ENCODE data around the gene CATSPERZ.

CATSPERZ gene

DNA sequence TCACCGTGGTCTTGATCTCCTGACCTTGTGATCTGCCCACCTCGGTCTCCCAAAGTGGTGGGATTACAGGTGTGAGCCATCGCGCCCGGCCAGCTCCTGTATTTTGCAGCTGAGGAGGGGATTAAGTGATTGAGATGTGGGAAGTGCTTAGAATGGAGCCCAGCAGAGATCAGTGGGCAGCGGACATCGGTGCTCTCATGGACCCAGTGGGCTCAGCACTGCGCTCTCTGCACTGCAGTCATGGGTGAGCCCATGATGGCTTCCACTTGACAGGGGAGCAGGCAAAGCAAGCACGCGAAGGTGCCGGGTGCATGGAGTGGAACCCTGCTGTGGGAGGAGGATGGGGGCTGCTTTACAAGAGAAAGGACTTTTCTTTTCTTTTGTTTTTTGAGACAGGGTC is 30.7 kb downstream of the CATSPERZ start:
- Mint-ChIP-seq H3K4me3 (no peak overlapping the region), H3K4me1 (ENCODE audit: low read depth) (peaks cover 12% of the 10 kb centered on the region), H3K27ac (no peak overlapping the region), H3K9me3 (ENCODE audit: low read depth) (no peaks in the 10 kb centered on the region), H3K27me3 (no peaks in the 10 kb centered on the region), H3K36me3 (peaks cover 2% of the 10 kb centered on the region)

DNA sequence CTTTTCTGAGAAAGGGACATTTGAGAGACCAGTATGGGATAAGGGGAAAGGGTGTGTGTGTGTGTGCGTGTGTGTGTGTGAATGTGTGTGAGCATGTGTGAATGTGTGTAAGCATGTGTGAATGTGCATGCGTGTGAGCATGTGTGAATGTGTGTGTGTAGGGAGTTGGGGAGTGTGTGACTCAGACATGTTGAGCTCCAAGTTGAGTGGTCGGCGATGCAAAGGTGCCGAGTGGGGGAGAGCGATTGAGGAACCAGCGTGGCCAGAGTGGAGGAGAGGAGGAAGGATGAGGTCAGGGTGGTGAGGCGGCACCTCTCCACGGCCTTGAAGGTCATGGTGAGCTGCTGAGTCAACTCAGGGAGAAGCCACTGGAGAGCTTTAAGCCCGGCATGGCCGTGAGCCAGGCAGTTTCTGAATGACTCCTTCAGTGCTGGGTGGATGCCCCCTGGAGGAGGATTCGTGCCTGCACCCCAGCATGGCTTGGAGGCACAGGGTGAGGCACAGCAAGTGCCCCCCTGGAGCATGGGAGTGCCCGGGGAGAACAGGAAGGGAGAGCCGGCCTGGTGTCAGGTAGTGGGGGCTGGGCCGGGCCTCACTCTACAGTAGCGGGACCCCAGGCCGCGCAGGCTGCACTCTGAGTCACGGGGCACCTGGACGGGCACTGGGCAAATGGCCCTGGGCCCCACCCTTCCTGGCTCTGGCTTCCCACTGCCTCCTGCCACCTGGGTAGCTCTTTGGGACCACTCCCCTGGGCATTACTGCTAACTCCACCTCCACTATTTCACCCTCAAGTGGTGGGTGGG is 31.6 kb downstream of the CATSPERZ start:
- H3K36me3 Mint-ChIP-seq: peaks cover 2% of the 10 kb centered on the region
- H3K27ac Mint-ChIP-seq: peak overlapping the region; percentile 73
- H3K27me3 Mint-ChIP-seq: no peaks in the 10 kb centered on the region
- H3K4me3 Mint-ChIP-seq: peak overlapping the region; percentile 56
- H3K9me3 Mint-ChIP-seq (ENCODE audit: low read depth): no peaks in the 10 kb centered on the region
- peaks cover 12% of the 10 kb centered on the region for H3K4me1 Mint-ChIP-seq (ENCODE audit: low read depth)

DNA sequence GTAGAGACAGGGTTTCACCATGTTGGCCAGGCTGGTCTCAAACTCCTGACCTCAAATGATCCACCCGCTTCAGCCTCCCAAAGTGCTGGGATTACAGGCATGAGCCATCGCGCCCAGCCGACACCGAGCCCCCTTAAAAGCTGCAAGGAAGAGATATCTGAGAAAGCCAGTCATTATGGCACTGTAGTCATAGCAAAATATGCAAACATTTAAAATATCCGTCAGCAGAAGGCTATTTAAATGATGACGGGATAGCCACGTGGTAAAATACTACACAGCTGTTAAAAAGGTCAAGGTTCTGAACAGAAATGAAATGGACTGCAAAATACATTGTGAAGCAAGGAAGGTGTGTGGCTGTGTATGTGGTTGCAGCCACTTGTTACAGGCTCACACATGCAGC is 33.4 kb downstream of the CATSPERZ start:
- H3K36me3 Mint-ChIP-seq: no peaks in the 10 kb centered on the region
- no peak overlapping the region for H3K27ac Mint-ChIP-seq
- no peaks in the 10 kb centered on the region for H3K9me3 Mint-ChIP-seq (ENCODE audit: low read depth)
- H3K27me3 Mint-ChIP-seq: no peaks in the 10 kb centered on the region
- no peak overlapping the region for H3K4me3 Mint-ChIP-seq
- H3K4me1 Mint-ChIP-seq (ENCODE audit: low read depth): peaks cover 22% of the 10 kb centered on the region

DNA sequence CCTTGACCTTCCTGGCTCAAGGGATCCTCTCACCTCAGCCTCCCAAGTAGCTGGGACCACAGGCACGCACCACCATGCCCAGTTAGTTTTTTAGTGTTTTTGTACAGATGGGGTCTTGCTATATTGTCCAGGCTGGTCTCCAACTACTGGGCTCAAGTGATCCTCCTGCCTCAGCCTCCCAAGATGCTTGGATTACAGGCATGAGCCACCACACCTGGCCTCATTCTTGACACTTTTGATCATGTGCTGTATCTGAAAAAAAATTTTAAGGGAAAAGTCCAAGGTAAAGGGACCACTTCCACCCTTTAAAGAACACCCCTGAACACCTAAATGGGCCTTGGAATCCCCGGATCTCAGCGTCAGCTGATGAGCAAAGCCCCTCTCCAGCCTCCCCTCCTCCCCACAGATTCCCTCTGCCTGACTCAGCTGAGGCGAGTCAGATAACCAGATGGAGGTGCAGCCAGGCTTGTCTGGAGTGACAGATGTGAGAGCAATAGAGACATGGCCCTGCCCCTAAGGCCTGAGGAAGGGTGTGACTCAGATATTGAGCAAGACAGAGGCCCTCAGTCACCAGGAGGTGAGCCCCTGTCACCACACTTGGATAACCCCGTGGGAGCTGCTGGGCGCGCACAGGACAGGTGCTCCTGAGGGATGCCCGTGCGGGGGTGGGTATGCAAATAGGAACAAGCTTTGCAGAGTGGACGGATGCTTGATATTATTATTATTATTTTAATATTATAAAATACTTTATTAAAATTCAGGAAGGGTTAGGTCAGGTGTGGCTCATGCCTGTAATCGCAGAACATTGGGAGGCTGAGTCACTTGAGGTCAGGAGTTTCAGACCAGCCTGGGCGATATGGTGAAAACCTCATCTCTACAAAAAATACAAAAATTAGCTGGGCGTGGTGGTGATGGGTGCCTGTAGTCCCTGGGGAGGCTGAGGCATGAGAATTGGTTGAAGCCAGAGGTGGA is 34.9 kb downstream of the CATSPERZ start:
- Mint-ChIP-seq H3K9me3 (ENCODE audit: low read depth) (no peaks in the 10 kb centered on the region), H3K4me1 (ENCODE audit: low read depth) (peaks cover 32% of the 10 kb centered on the region), H3K27me3 (no peaks in the 10 kb centered on the region), H3K4me3 (no peak overlapping the region), H3K27ac (no peak overlapping the region), H3K36me3 (no peaks in the 10 kb centered on the region)

DNA sequence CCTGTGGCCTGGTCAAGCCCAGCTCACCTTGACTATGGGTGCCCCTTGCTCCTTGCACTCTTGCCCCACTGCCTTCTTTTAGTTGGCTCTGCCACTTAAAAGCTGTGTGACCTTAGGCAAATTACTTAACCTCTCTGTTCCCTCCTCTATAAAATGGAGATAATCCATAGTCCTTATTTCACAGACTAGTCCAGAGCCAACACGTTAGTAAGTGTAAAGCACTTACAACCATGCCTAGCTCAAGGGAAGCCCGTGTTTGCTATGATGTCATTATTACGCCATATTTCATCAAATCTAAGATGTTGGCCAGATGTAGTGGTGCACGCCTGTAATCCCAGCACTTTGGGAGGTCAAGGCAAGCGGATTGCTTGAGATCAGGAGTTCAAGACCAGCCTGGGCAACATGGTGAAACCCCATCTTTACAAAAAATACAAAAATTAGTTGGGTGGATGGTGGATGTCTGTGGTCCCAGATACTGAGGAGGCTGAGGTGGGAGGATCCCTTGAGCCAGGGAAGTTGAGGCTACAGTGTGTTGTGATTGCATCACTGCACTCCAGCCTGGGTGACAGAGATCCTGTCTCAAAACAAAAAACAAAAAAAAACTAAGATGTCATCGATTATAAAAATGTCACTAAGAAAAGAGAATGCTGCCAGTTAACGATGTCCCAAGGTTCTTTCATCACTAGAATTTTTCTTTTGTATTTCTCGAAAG is 37.5 kb downstream of the CATSPERZ start:
- Mint-ChIP-seq H3K4me1 (ENCODE audit: low read depth) (peaks cover 39% of the 10 kb centered on the region), H3K4me3 (peak overlapping the region; percentile 23), H3K36me3 (no peaks in the 10 kb centered on the region), H3K9me3 (ENCODE audit: low read depth) (no peaks in the 10 kb centered on the region), H3K27ac (peak overlapping the region; percentile 68), H3K27me3 (no peaks in the 10 kb centered on the region)

DNA sequence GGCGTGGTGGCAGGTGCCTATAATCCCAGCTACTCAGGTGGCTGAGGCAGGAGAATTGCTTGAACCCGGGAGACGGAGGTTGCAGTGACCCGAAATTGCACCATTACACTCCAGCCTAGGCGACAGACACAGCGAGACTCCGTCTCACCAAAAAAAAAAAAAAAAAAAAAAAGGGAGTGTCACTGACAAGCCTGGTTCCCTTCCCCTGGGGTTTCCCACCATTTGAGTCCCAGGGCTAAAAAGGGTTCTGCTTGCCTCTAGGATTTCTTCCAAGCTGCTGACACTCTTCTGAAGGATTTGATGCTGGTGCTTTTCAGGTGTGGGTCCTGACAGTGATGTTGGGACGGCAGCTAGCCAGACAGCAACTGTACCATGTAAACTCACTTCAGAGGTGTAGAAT is 38.6 kb downstream of the CATSPERZ start:
- Mint-ChIP-seq H3K9me3 (ENCODE audit: low read depth) (no peaks in the 10 kb centered on the region), H3K36me3 (no peaks in the 10 kb centered on the region), H3K4me1 (ENCODE audit: low read depth) (peaks cover 39% of the 10 kb centered on the region), H3K27me3 (no peaks in the 10 kb centered on the region), H3K4me3 (peak overlapping the region; percentile 92), H3K27ac (peak overlapping the region; percentile 91)

DNA sequence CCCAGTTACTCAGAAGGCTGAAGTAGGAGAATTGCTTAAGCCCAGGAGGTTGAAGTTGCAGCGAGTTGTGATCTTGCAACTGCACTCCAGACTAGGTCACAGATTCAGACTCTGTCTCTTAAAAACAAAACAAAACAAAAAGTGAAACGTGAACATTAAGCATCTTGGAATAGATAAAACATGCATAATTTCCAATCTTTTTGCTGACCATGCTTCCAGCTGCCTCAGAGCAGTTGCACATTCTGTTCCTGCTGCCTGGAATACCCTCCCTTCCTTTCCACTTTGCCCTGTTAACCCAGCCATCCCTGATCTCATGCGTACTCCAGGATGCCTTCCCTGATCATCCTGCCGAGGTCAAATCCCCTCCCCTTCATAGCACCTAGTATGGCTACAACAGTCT is 39.1 kb downstream of the CATSPERZ start:
- H3K9me3 Mint-ChIP-seq (ENCODE audit: low read depth): no peaks in the 10 kb centered on the region
- peaks cover 39% of the 10 kb centered on the region for H3K4me1 Mint-ChIP-seq (ENCODE audit: low read depth)
- H3K4me3 Mint-ChIP-seq: peak overlapping the region; percentile 92
- H3K27me3 Mint-ChIP-seq: no peaks in the 10 kb centered on the region
- no peaks in the 10 kb centered on the region for H3K36me3 Mint-ChIP-seq
- H3K27ac Mint-ChIP-seq: peak overlapping the region; percentile 91

DNA sequence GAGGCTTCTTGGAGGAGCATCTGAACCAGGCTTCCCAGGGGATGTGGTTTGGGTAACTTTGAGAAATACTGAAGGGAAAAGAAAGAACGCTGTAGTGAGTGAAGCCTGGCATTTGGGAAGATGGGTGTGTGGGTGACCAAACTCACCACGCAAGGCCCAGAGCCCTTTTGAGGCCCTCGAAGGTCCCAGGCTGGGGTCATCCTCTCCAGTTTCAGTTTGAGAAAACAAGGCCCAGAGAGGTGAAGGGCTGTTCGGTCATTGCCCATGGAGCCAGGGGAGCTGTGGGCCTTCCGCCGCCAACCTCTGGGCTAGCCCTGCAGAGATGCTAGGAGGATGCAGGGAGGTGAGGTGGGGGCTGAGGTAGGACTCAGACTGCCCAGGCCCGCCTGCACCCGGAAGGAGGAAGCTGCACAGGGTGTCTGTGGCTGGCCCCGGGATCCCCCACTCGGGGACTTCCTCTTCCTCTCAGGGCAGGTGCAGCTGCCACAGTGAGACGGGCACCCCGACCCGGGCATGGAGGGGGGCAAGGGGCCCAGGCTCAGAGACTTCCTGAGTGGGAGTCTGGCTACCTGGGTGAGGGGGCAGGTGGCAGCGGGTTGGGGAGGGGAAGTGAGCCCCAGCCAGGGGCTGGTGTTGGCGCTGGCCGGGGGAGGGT is 39.7 kb downstream of the CATSPERZ start, which contains the start of gene CCDC88B:
CCDC88B (plus strand) TSS at position 451 of the 655 bp plus-strand sequence; CDS start at position 514, 63 bp downstream.
- Mint-ChIP-seq H3K27ac (peak within 1 kb of the TSS; percentile 91), H3K4me3 (peak within 1 kb of the TSS; percentile 92), H3K36me3 (no peaks in the 10 kb centered on the region), H3K9me3 (ENCODE audit: low read depth) (no peaks in the 10 kb centered on the region), H3K4me1 (ENCODE audit: low read depth) (peaks cover 39% of the 10 kb centered on the region), H3K27me3 (no peaks in the 10 kb centered on the region)

DNA sequence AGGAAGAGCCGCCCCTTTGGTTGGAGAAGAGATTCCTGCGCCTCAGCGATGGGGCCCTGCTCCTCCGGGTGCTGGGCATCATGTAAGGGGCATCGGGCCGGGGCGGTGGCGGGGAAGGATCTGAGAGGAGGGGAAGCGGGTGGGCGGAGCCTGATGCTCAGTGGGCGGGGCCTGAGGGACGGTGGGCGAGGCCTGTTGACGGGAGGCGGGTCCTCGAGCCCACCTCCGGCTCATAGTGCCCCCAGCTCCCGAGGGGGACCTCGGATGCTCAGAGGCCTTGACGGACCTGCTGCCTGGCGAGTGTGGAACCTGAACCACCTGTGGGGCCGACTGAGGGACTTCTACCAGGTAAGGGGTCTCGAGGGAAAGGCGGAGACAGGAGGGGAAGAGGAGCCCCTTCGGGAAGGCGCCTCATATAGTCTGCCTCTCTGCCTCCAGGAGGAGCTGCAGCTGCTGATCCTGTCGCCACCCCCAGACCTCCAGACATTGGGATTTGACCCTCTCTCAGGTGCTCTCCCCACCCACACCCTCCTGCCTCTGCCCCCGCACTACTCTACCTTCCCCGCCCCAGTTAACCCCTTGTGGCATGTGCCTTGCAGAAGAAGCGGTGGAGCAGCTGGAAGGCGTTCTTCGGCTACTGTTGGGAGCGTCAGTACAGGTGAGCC is 40.6 kb downstream of the CATSPERZ start:
- Mint-ChIP-seq H3K4me1 (ENCODE audit: low read depth) (peaks cover 38% of the 10 kb centered on the region), H3K9me3 (ENCODE audit: low read depth) (no peaks in the 10 kb centered on the region), H3K27me3 (no peaks in the 10 kb centered on the region)

DNA sequence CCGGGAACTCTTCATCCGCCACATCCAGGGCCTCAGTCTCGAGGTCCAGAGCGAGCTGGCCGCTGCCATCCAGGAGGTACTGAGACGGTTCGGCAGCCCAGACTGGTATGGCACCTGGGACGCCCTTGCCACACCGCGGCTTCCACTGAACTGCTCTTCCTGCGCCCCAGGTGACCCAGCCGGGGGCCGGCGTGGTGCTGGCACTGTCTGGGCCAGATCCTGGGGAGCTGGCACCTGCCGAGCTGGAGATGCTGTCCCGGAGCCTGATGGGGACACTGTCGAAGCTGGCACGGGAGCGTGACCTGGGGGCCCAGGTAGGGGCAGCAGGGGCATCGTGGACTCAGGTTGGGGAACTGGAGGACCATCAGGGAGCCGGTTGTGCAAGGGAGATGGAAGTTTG is 41.3 kb downstream of the CATSPERZ start:
- Mint-ChIP-seq H3K36me3 (peaks cover 3% of the 10 kb centered on the region), H3K9me3 (ENCODE audit: low read depth) (no peaks in the 10 kb centered on the region), H3K27me3 (no peaks in the 10 kb centered on the region), H3K4me3 (peak overlapping the region; percentile 92), H3K4me1 (ENCODE audit: low read depth) (peaks cover 38% of the 10 kb centered on the region), H3K27ac (no peak overlapping the region)

More for the DNA sequence above, 40.6 kb downstream of the CATSPERZ start:
- H3K27ac Mint-ChIP-seq: peak overlapping the region; percentile 91
- H3K36me3 Mint-ChIP-seq: peaks cover 3% of the 10 kb centered on the region
- peak overlapping the region; percentile 92 for H3K4me3 Mint-ChIP-seq

DNA sequence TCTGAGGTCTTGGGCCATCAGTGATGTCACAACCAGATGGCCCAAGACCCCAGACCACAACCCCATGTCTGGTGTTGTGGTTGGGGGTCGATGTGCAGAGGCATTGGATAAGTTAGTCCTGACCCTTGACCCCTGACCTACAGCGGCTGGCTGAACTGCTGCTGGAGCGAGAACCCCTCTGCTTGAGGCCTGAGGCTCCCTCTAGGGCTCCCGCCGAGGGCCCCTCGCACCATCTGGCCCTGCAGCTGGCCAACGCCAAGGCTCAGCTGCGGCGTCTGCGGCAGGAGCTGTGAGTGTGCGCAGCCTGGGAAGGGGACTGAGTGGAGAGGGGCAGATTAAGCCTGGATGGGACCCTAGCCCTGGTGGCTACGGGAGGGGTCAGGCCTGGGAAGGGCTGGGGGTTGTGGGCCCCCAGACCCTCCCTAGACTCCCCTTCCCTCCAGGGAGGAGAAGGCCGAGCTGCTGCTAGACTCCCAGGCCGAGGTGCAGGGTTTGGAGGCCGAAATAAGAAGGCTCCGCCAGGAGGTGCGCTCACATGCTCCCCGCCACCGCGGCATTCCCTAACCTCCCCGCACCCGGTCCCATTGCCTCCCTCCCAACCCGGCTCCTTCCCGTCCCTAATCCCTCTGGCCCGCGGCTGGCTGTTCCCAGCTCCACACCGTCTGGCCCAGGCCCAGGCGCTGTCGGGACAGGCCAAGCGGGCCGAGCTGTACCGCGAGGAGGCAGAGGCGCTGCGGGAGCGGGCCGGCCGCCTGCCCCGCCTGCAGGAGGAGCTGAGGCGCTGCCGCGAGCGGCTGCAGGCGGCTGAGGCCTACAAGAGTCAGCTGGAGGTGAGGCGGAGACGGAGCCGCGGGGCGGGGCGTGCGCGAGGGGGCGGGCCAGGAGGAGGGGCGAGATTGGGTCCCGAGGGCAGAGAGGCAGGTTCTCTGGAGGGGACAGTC is 42.0 kb downstream of the CATSPERZ start:
- H3K27ac Mint-ChIP-seq: no peak overlapping the region
- H3K9me3 Mint-ChIP-seq (ENCODE audit: low read depth): no peaks in the 10 kb centered on the region
- H3K4me3 Mint-ChIP-seq: peak overlapping the region; percentile 61
- H3K36me3 Mint-ChIP-seq: peaks cover 3% of the 10 kb centered on the region
- peaks cover 38% of the 10 kb centered on the region for H3K4me1 Mint-ChIP-seq (ENCODE audit: low read depth)
- no peaks in the 10 kb centered on the region for H3K27me3 Mint-ChIP-seq

DNA sequence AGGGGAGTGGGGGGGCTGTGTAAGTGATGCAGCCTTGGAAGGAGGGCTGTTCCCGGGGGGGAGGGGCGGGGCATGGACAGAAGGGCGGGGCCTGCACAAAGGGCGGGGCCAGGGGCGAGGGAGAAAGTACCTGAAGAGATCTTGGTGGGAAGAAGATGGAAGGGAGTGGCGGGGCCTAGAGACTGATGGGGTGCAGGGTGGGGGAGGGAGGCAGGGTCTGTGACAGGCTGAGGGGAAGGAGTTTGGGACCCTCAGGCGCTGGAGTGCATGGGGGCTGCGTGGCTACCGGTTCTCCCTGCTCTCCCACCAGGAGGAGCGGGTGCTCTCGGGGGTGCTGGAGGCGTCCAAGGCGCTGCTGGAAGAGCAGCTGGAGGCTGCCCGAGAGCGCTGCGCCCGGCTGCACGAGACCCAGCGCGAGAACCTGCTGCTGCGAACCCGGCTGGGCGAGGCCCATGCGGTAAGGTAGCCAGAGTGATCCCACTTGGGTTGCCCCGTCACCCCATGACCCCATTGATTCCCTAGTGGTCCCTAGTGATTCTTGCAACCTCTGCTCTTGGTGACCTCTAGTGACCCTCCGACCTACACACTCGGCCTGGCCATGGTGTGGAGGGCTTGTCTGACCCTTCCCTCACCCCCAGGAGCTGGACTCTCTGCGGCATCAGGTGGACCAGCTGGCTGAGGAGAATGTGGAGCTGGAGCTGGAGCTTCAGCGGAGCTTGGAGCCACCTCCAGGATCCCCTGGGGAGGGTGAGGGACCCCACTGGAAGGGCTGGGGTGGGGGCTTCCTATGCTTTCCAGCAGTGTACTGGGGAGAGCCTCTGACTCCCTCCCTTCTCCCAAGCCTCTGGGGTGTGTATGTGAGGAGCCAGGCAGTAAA is 42.9 kb downstream of the CATSPERZ start:
- no peaks in the 10 kb centered on the region for H3K27me3 Mint-ChIP-seq
- peaks cover 31% of the 10 kb centered on the region for H3K4me1 Mint-ChIP-seq (ENCODE audit: low read depth)
- H3K4me3 Mint-ChIP-seq: no peak overlapping the region
- H3K27ac Mint-ChIP-seq: no peak overlapping the region
- H3K36me3 Mint-ChIP-seq: peaks cover 3% of the 10 kb centered on the region
- H3K9me3 Mint-ChIP-seq (ENCODE audit: low read depth): no peaks in the 10 kb centered on the region

All from activated naive CD8-positive, alpha-beta T cell (primary cell).